HepG2 (cell line): ENCODE results near the gene CALY. TPM values are rescaled to one million over a fixed set of nuclear protein-coding genes. Genes with fewer than 3 reads are reported as not detected.

ENCODE experiments used
- ELF3 ChIP-seq: IDR thresholded peaks from 2 replicates; pipeline ENCODE4 v1.6.1; 2016; ENCODE audit warnings: missing genetic modification reagents, missing compliant biosample characterization
- JUNB ChIP-seq: sonication (generic); formaldehyde crosslinking; IDR thresholded peaks from 2 replicates; pipeline ENCODE4 v1.8.0; 2022; ENCODE audit warnings: missing genetic modification reagents, mild to moderate bottlenecking, borderline replicate concordance
- JUND ChIP-seq: sonication (generic); formaldehyde crosslinking; IDR thresholded peaks from 2 replicates; pipeline ENCODE4 v1.8.0; 2022; ENCODE audit warnings: mild to moderate bottlenecking, missing genetic modification reagents
- MAZ ChIP-seq, 2 experiments: sonication (generic) in 1 of 2; formaldehyde crosslinking in 1 of 2; IDR thresholded peaks; 2 replicates each; pipeline versions ENCODE4 v1.5.0 to v1.6.1; 2012 to 2020; ENCODE audit warnings: low read depth in 2 of 2, mild to moderate bottlenecking in 2 of 2, borderline replicate concordance in 1 of 2, improper control_type of control experiment in 1 of 2, low read length in 1 of 2, missing genetic modification reagents in 1 of 2, moderate library complexity in 1 of 2
- MTA3 ChIP-seq: sonication (generic); formaldehyde crosslinking; IDR thresholded peaks from 2 replicates; pipeline ENCODE4 v1.4.0; 2020; ENCODE audit warnings: missing genetic modification reagents
- NFIB ChIP-seq: sonication (generic); formaldehyde crosslinking; IDR thresholded peaks from 2 replicates; pipeline ENCODE4 v1.9.0; 2021; ENCODE audit warnings: missing genetic modification reagents, mild to moderate bottlenecking, borderline replicate concordance
- SALL1 ChIP-seq: sonication (generic); formaldehyde crosslinking; IDR thresholded peaks from 2 replicates; pipeline ENCODE4 v1.8.0; 2022; ENCODE audit warnings: mild to moderate bottlenecking, missing genetic modification reagents
- SRSF9 ChIP-seq: fragments of 200-400 bp; formaldehyde crosslinking; IDR thresholded peaks from 2 replicates; pipeline ENCODE4 v1.6.1; 2018; ENCODE audit warnings: borderline replicate concordance, mild to moderate bottlenecking, low read depth, low read length; ENCODE audit not compliant: insufficient read depth, poor library complexity, severe bottlenecking
- XRCC5 ChIP-seq: fragments of 200-400 bp; formaldehyde crosslinking; optimal IDR thresholded peaks from 2 replicates; pipeline ENCODE3; 2017; ENCODE audit warnings: mild to moderate bottlenecking, low read length
- ZFP1 ChIP-seq: IDR thresholded peaks from 2 replicates; pipeline ENCODE4 v1.6.1; 2016
- ZIK1 ChIP-seq: sonication (generic); formaldehyde crosslinking; IDR thresholded peaks from 2 replicates; pipeline ENCODE4 v1.5.0; 2020; ENCODE audit warnings: mild to moderate bottlenecking, low read depth, missing genetic modification reagents, borderline replicate concordance
- ZNF180 ChIP-seq: sonication (generic); formaldehyde crosslinking; IDR thresholded peaks from 2 replicates; pipeline ENCODE4 v1.4.0; 2020; ENCODE audit warnings: low read depth, missing genetic modification reagents, borderline replicate concordance
- ZNF883 ChIP-seq: sonication (generic); formaldehyde crosslinking; IDR thresholded peaks from 2 replicates; pipeline ENCODE4 v1.5.1; 2020; ENCODE audit warnings: mild to moderate bottlenecking, missing genetic modification reagents; ENCODE audit errors: not compliant biosample characterization
- polyA plus RNA-seq, 8 experiments: library from polyadenylated mRNA; depleted of rRNA in 3 of 8; stranded (reverse) in 7 of 8; unstranded in 1 of 8; fragments of >200 nt; fragmentation: Illumina TruSeq in 4 of 8; extraction: Trizol in 4 of 8; gene quantifications; 2 replicates each; pipeline versions ENCODE4 v1.2.1 to v1.2.3, GENCODE V29; 2011 to 2016; ENCODE audit warnings: low read depth in 4 of 8, missing spikeins in 1 of 8, mixed read lengths in 1 of 8; ENCODE audit not compliant: insufficient read depth in 1 of 8
- total RNA-seq, 5 experiments: library from RNA; depleted of rRNA; stranded (reverse); fragments of >200 nt; fragmentation: Illumina TruSeq; extraction: Trizol; gene quantifications; 2 replicates each; pipeline ENCODE4 v1.2.3, GENCODE V29; 2016; ENCODE audit warnings: low read depth in 1 of 5
- TF ChIP-seq, protein P1 (sequence below): sonication (generic); formaldehyde crosslinking; IDR thresholded peaks from 2 replicates; pipeline ENCODE4 v1.5.0; 2020; ENCODE audit warnings: mild to moderate bottlenecking, missing genetic modification reagents, borderline replicate concordance
- TF ChIP-seq, protein P2 (sequence below): sonication (generic); formaldehyde crosslinking; IDR thresholded peaks from 2 replicates; pipeline ENCODE4 v1.9.0; 2022; ENCODE audit warnings: missing genetic modification reagents, mild to moderate bottlenecking, borderline replicate concordance
- TF ChIP-seq, protein P3 (sequence below): sonication (generic); formaldehyde crosslinking; IDR thresholded peaks from 2 replicates; pipeline ENCODE4 v1.8.1; 2023; ENCODE audit warnings: missing genetic modification reagents, inconsistent platforms, borderline replicate concordance
- TF ChIP-seq, protein P4 (sequence below): sonication (generic); formaldehyde crosslinking; IDR thresholded peaks from 2 replicates; pipeline ENCODE4 v1.9.0; 2021; ENCODE audit warnings: missing genetic modification reagents, mild to moderate bottlenecking, borderline replicate concordance
- TF ChIP-seq, protein P5 (sequence below): sonication (generic); formaldehyde crosslinking; IDR thresholded peaks from 2 replicates; pipeline ENCODE4 v1.5.1; 2020; ENCODE audit warnings: missing genetic modification reagents, mild to moderate bottlenecking, borderline replicate concordance

Gene CALY
- total and polyA plus RNA-seq, 2 of the 13 experiments (the other 11 are each of a cell fraction or from before 2014, with no cell fraction given), result 0.08 TPM; not detected in 1

DNA sequence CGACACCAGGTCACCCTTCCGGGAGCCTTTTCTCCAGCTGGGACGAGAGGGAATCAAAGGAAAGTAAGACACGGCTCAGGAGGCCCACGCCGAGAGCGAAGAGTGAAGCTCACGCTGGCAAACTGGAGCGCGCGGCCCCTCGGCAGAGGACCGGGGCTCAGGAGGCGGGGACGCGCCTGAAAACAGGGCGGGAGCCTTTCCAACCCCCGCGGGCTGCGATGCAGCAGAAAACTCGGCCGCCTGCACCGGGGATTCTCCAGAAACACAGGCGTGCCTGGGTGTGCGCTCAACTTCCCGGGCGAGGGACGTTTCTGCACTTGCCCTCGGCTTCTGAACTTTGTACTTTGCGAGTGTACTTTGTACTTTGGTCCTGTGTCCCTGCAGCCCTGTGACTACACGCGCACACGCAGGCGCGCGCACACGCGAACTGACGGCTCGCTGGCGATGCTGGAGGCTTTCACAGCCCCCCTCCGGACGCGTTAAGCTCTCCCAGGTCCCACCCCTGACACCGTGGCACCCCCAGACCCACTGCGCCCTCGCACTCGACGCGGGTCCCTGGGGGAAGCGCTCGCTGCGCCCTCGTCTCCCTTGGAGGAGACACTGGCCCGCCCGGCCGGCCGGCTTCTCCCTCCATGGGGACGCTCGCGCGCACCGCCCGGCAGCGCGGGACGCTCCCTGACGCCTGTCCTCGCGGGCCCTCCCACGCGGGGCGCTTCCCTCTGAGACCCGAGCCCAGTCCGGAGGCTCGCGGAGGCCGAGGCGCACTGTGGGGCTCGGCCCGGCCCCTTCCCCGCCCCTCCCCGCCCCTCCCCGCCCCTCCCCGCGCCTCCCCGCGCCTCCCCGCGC lies 41.8 kb upstream of the CALY start (continued):
- no peak for TF ChIP-seq MAZ (IDR thresholded peaks at IDR 0.05; ENCODE audit: borderline replicate concordance, low read depth, low read length)
- TF ChIP-seq MAZ (CRISPR knock-in tag; IDR thresholded peaks at IDR 0.05; ENCODE audit: low read depth), result peak; percentile 74
- no peak for TF ChIP-seq XRCC5
- TF ChIP-seq, protein P1, sequence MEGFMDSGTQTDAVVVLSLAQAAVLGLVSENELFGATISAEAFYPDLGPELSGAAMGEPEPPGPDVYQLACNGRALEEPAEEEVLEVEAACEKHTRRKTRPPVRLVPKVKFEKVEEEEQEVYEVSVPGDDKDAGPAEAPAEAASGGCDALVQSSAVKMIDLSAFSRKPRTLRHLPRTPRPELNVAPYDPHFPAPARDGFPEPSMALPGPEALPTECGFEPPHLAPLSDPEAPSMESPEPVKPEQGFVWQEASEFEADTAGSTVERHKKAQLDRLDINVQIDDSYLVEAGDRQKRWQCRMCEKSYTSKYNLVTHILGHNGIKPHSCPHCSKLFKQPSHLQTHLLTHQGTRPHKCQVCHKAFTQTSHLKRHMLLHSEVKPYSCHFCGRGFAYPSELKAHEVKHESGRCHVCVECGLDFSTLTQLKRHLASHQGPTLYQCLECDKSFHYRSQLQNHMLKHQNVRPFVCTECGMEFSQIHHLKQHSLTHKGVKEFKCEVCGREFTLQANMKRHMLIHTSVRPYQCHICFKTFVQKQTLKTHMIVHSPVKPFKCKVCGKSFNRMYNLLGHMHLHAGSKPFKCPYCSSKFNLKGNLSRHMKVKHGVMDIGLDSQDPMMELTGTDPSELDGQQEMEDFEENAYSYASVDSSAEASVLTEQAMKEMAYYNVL (CRISPR knock-in tag), result no peak
- TF ChIP-seq ZIK1 (CRISPR knock-in tag), result no peak; the same call in 1 of the 2 replicates
- peak; percentile 50; the same call in 1 of the 2 replicates for TF ChIP-seq JUND (CRISPR knock-in tag)
- no peak for TF ChIP-seq MTA3 (CRISPR knock-in tag)
- TF ChIP-seq, protein P2, sequence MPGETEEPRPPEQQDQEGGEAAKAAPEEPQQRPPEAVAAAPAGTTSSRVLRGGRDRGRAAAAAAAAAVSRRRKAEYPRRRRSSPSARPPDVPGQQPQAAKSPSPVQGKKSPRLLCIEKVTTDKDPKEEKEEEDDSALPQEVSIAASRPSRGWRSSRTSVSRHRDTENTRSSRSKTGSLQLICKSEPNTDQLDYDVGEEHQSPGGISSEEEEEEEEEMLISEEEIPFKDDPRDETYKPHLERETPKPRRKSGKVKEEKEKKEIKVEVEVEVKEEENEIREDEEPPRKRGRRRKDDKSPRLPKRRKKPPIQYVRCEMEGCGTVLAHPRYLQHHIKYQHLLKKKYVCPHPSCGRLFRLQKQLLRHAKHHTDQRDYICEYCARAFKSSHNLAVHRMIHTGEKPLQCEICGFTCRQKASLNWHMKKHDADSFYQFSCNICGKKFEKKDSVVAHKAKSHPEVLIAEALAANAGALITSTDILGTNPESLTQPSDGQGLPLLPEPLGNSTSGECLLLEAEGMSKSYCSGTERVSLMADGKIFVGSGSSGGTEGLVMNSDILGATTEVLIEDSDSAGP, result peak; percentile 86
- TF ChIP-seq ZNF180 (CRISPR knock-in tag), result no peak
- TF ChIP-seq, protein P3, sequence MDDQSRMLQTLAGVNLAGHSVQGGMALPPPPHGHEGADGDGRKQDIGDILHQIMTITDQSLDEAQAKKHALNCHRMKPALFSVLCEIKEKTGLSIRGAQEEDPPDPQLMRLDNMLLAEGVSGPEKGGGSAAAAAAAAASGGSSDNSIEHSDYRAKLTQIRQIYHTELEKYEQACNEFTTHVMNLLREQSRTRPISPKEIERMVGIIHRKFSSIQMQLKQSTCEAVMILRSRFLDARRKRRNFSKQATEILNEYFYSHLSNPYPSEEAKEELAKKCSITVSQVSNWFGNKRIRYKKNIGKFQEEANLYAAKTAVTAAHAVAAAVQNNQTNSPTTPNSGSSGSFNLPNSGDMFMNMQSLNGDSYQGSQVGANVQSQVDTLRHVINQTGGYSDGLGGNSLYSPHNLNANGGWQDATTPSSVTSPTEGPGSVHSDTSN, result no peak
- TF ChIP-seq SALL1, result peak; percentile 84
- TF ChIP-seq, protein P4, sequence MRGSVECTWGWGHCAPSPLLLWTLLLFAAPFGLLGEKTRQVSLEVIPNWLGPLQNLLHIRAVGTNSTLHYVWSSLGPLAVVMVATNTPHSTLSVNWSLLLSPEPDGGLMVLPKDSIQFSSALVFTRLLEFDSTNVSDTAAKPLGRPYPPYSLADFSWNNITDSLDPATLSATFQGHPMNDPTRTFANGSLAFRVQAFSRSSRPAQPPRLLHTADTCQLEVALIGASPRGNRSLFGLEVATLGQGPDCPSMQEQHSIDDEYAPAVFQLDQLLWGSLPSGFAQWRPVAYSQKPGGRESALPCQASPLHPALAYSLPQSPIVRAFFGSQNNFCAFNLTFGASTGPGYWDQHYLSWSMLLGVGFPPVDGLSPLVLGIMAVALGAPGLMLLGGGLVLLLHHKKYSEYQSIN (CRISPR knock-in tag), result no peak
- no peak for TF ChIP-seq ZNF883 (CRISPR knock-in tag)
- no peak for TF ChIP-seq JUNB
- no peak for TF ChIP-seq ZFP1 (CRISPR knock-in tag)
- TF ChIP-seq, protein P5, sequence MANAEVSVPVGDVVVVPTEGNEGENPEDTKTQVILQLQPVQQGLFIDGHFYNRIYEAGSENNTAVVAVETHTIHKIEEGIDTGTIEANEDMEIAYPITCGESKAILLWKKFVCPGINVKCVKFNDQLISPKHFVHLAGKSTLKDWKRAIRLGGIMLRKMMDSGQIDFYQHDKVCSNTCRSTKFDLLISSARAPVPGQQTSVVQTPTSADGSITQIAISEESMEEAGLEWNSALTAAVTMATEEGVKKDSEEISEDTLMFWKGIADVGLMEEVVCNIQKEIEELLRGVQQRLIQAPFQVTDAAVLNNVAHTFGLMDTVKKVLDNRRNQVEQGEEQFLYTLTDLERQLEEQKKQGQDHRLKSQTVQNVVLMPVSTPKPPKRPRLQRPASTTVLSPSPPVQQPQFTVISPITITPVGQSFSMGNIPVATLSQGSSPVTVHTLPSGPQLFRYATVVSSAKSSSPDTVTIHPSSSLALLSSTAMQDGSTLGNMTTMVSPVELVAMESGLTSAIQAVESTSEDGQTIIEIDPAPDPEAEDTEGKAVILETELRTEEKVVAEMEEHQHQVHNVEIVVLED (CRISPR knock-in tag), result peak; percentile 54; the same call in 1 of the 2 replicates
- TF ChIP-seq SRSF9, result no peak
- TF ChIP-seq ELF3, result no peak
- TF ChIP-seq NFIB, result no peak
